Activated CD8-positive, alpha-beta T cell treated with anti-CD3 and anti-CD28 coated beads, Interleukin-2, amount 10 ng/mL, durations not matched to agents 7 days and 5 days (primary cell): ENCODE results near the gene FAM216A. TPM values are rescaled to one million over a fixed set of nuclear protein-coding genes. Genes with fewer than 3 reads are reported as not detected.
A peak's percentile ranks its signal among the peaks of the same experiment; 100 is the strongest.
"Not testable (repeated sequence)": the region's sequence is repeated elsewhere in the genome, so short reads cannot be mapped to it uniquely, and the experiment has no call there.

ENCODE experiments used
- ATAC-seq: fragments of 150-1000 bp; cut with Tn5 transposase; one replicate; pipeline ENCODE4 v1.10.0; 2021; ENCODE audit warnings: moderate library complexity
- CTCF ChIA-PET: fragments of 350-600 bp; sonication (Branson Sonifier 250); formaldehyde crosslinking; loops from one replicate; lab custom pipeline; 2021; ENCODE audit warnings: antibody characterized with exemption; lab: Charles Lee
- POLR2A ChIA-PET: fragments of 350-600 bp; sonication (Branson Sonifier 250); formaldehyde crosslinking; loops from one replicate; lab custom pipeline; 2021; ENCODE audit warnings: antibody characterized with exemption; lab: Charles Lee
- DNase-seq: peaks from one replicate; pipeline ENCODE4 v3.0.0-alpha.2; 2020
- H3K27ac Mint-ChIP-seq: one replicate; pipeline ENCODE4 v1.8.0; 2021; ENCODE audit warnings: mild to moderate bottlenecking, mixed read lengths
- H3K27me3 Mint-ChIP-seq: one replicate; pipeline ENCODE4 v1.8.0; 2021; ENCODE audit warnings: low read depth, mixed read lengths
- H3K36me3 Mint-ChIP-seq: one replicate; pipeline ENCODE4 v1.8.0; 2021; ENCODE audit warnings: low read depth, mixed read lengths
- H3K4me1 Mint-ChIP-seq: one replicate; pipeline ENCODE4 v1.8.0; 2021; ENCODE audit warnings: low read depth, mixed read lengths
- H3K4me3 Mint-ChIP-seq: one replicate; pipeline ENCODE4 v1.8.0; 2021; ENCODE audit warnings: mild to moderate bottlenecking, mixed read lengths
- H3K9me3 Mint-ChIP-seq: one replicate; pipeline ENCODE4 v1.8.0; 2022; ENCODE audit warnings: mixed read lengths; ENCODE audit not compliant: insufficient read depth
- total RNA-seq, 2 experiments: library from RNA; stranded (reverse); gene quantifications; one replicate each; pipeline ENCODE4 v1.2.3, GENCODE V29; 2021

FAM216A gene
- total RNA-seq, 2 experiments from 2014 or later, result 20.5 to 22.9 TPM

- H3K27me3 Mint-ChIP-seq, result no peaks in the 10 kb centered on the region
- ATAC-seq (no peak), DNase-seq (no peak)
- CTCF ChIA-PET, result interaction anchor here (0.7 to 19.2 kb wide), 3 partner anchors 29 to 103 kb away, joined by 3 to 266 read pairs (median 70); partner anchors contain the start of genes FAM216A and GPN3
- POLR2A ChIA-PET, result interaction anchor here (1.5 to 5.1 kb wide), 2 partner anchors 30 to 49 kb away, joined by 4 to 42 read pairs; partner anchors contain the start of genes ARPC3, FAM216A and GPN3
- H3K36me3 Mint-ChIP-seq, result peaks cover 56% of the 10 kb centered on the region
- peaks cover 47% of the 10 kb centered on the region for H3K4me1 Mint-ChIP-seq
- H3K4me3 Mint-ChIP-seq, result peak overlapping the region; percentile 54
- peaks cover 3% of the 10 kb centered on the region for H3K9me3 Mint-ChIP-seq
- peak overlapping the region; percentile 50 for H3K27ac Mint-ChIP-seq
These were observed 30.5 kb downstream of the FAM216A start for GRCh38 chr12:110498984-110499706.

DNA sequence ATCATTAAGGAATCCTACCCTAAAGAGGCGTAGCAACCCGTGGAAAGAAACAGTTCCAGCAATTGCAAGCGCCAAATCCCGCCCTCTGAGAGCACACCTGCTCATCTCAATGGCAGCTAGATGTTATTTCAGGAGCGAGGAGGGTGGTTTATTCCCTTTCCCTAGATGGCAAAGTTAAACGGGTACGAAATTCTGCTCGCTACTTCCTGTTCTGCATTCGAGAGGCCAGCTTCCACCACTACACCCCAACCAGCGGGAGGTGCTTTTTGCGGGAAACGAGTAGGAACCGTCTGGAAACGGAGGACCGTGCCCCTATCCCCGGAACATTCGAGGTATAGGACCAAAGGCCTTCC is 32.7 kb downstream of the FAM216A start:
- peak overlapping the region; percentile 97 for H3K4me3 Mint-ChIP-seq
- peaks cover 3% of the 10 kb centered on the region for H3K9me3 Mint-ChIP-seq
- ChIA-PET CTCF (interaction anchor here (1.0 to 19.2 kb wide), 8 partner anchors 11 to 101 kb away, joined by 3 to 266 read pairs (median 6); partner anchors contain the start of genes ARPC3, FAM216A and GPN3), POLR2A (interaction anchor here (0.6 to 5.1 kb wide), 10 partner anchors 9 to 105 kb away, joined by 3 to 42 read pairs (median 6); partner anchors contain the start of genes ARPC3, FAM216A and GPN3)
- H3K4me1 Mint-ChIP-seq, result peaks cover 43% of the 10 kb centered on the region
- no peak for ATAC-seq
- no peak for DNase-seq
- H3K27ac Mint-ChIP-seq, result peak overlapping the region; percentile 99
- H3K36me3 Mint-ChIP-seq, result peaks cover 45% of the 10 kb centered on the region
- H3K27me3 Mint-ChIP-seq, result no peaks in the 10 kb centered on the region

DNA sequence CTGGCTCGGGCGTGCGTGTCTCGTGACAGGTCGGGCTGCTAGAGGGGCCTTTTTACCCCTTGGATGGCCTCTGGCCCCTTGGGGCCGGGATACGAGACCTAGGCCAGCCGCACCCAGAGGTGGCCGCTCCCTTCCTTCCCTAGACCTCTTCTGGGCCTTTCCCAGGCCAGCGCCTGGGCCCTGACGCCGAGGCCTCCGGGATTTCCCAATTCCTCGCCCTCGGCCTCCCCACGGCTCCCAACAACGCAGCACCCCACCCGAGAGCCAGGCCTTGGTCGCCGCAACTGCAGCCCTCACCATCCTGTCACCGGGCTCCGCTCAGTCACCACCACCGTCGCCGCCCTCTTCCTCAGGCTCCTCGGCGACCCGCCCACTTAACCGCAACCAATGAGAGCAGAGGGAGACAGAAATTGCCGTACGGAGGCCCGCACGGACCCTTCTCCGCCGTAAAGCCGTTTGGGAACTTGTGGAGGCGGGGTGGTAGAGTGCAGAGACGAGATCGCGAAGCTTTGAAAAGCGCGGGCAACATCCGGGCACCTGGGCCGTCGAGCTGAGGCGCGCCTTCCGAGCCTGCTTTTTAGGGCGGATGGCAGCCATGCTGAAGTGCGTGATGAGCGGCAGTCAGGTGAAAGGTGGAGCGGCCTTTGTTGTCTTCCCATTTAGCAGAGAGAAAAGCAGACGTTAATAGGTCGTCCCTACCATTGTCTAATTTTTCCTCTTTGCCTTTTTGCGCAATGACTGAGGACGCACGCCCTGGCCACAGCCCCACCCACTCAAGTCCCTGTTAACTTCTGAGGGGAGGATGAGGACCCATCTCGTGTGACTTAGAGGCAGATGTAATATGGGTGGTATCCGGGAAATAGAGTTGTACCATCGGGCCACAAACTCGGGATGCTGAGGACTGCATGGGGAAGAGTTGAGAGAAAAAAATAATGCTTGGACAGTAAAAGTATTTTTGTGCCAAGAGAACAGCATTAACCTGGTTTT is 33.4 kb downstream of the FAM216A start, which contains the start of the genes RAD9B and VPS29:
Gene RAD9B (plus strand): TSS at position 580 of the 987 bp plus-strand sequence. CDS start 7 bp downstream, at position 587.
Gene VPS29 (minus strand): TSS at position 360 of the 987 bp plus-strand sequence. CDS start 60 bp downstream, at position 300.
- H3K4me3 Mint-ChIP-seq, result peak within 1 kb of the TSS; percentile 97
- peaks cover 40% of the 10 kb centered on the region for H3K4me1 Mint-ChIP-seq
- POLR2A ChIA-PET, result interaction anchor here (0.6 to 5.1 kb wide), 21 partner anchors 8 to 191 kb away, joined by 3 to 42 read pairs (median 3); partner anchors contain the start of genes ARPC3, FAM216A and GPN3
- ATAC-seq (peak; percentile 98), DNase-seq (peak; percentile 100)
- H3K36me3 Mint-ChIP-seq, result peaks cover 45% of the 10 kb centered on the region
- H3K27ac Mint-ChIP-seq, result peak within 1 kb of the TSS; percentile 99
- peaks cover 3% of the 10 kb centered on the region for H3K9me3 Mint-ChIP-seq
- no peaks in the 10 kb centered on the region for H3K27me3 Mint-ChIP-seq
- CTCF ChIA-PET, result interaction anchor here (1.2 to 19.2 kb wide), 5 partner anchors 9 to 100 kb away, joined by 3 to 266 read pairs (median 19); partner anchors contain the start of genes ARPC3, FAM216A and GPN3

- H3K27ac Mint-ChIP-seq, result peak overlapping the region; percentile 99
- ChIA-PET POLR2A (interaction anchor here (0.6 to 5.1 kb wide), 3 partner anchors 35 to 215 kb away, joined by 6 to 42 read pairs (median 28); partner anchors contain the start of genes ARPC3, FAM216A and GPN3), CTCF (interaction anchor here (0.7 to 19.2 kb wide), 5 partner anchors 10 to 99 kb away, joined by 3 to 266 read pairs (median 13); partner anchors contain the start of genes ARPC3, FAM216A and GPN3)
- H3K4me3 Mint-ChIP-seq, result peak overlapping the region; percentile 9
- no peak for ATAC-seq
- H3K9me3 Mint-ChIP-seq, result peaks cover 3% of the 10 kb centered on the region
- DNase-seq, result no peak
- peaks cover 41% of the 10 kb centered on the region for H3K36me3 Mint-ChIP-seq
- H3K27me3 Mint-ChIP-seq, result no peaks in the 10 kb centered on the region
- H3K4me1 Mint-ChIP-seq, result peaks cover 36% of the 10 kb centered on the region
These were observed 34.8 kb downstream of the FAM216A start for GRCh38 chr12:110503432-110503831.

DNA sequence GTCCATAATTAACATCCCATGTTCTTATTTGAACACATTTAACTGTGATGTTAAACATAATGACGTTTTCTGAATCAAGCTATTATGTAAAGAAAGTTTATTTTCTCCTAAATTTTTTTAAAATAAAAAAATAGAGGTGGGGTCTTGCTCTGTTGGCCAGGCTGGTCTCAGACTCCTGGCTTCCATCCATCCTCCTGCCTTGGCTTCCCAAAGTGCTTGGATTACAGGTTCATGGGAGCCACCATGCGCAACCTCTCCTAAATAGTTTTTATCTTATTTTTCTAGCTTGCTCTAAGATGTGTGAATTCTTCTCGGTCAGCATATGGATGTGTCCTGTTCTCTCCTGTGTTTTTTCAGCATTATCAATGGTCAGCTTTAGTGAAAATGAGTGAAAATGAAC is 36.7 kb downstream of the FAM216A start:
- H3K27ac Mint-ChIP-seq, result no peak overlapping the region
- POLR2A ChIA-PET, result no interaction called here
- peaks cover 22% of the 10 kb centered on the region for H3K4me1 Mint-ChIP-seq

GRCh38 chr12:110508071-110508586 is 39.5 kb downstream of the FAM216A start:
- no peaks in the 10 kb centered on the region for H3K9me3 Mint-ChIP-seq
- CTCF ChIA-PET, result interaction anchor here (1.0 to 19.2 kb wide), 4 partner anchors 36 to 94 kb away, joined by 3 to 266 read pairs (median 8); partner anchors contain the start of genes FAM216A and GPN3
- POLR2A ChIA-PET, result no interaction called here
- H3K27ac Mint-ChIP-seq, result no peak overlapping the region
- ATAC-seq (no peak), DNase-seq (no peak)
- H3K36me3 Mint-ChIP-seq, result peaks cover 6% of the 10 kb centered on the region
- H3K4me3 Mint-ChIP-seq, result no peak overlapping the region
- peaks cover 9% of the 10 kb centered on the region for H3K27me3 Mint-ChIP-seq
- peaks cover 4% of the 10 kb centered on the region for H3K4me1 Mint-ChIP-seq

More for the DNA sequence above, 36.7 kb downstream of the FAM216A start:
- Mint-ChIP-seq H3K9me3 (peaks cover 3% of the 10 kb centered on the region), H3K4me3 (no peak overlapping the region), H3K36me3 (peaks cover 27% of the 10 kb centered on the region), H3K27me3 (peaks cover 3% of the 10 kb centered on the region)
- ATAC-seq, result no peak
- DNase-seq, result no peak
- CTCF ChIA-PET, result interaction anchor here (19.2 kb wide), 1 partner anchor 97 kb away, joined by 266 read pairs; no protein-coding TSS in a partner anchor

DNA sequence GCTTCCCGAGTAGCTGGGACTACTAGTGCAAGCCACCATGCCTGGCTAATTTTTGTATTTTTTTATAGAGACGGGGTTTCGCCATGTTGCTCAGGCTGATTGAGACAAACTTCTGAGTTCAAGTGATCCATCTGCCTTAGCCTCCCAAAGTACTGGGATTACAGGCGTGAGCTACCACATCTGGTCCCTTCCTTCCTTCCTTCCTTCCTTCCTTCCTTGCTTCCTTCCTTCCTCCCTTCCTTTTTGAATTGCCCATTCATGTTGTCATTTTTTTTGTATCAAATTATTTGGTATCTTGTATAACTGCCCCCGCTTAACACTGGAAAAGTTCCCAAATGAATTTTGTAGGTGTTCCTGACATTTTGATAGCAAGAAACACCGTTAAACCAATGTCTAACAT is 45.2 kb downstream of the FAM216A start:
- Mint-ChIP-seq H3K4me3 (no peak overlapping the region), H3K27ac (no peak overlapping the region), H3K27me3 (peaks cover 11% of the 10 kb centered on the region), H3K9me3 (no peaks in the 10 kb centered on the region), H3K36me3 (no peaks in the 10 kb centered on the region), H3K4me1 (peaks cover 2% of the 10 kb centered on the region)
- POLR2A ChIA-PET, result interaction anchor here (0.6 kb wide), 2 partner anchors 36 to 46 kb away, joined by 3 read pairs; partner anchors contain the start of genes FAM216A and GPN3
- CTCF ChIA-PET, result interaction anchor here (1.1 to 19.2 kb wide), 11 partner anchors 10 to 314 kb away, joined by 3 to 266 read pairs (median 4); partner anchors contain the start of genes ARPC3 and TCTN1
- ATAC-seq, result no peak
- no peak for DNase-seq

DNA sequence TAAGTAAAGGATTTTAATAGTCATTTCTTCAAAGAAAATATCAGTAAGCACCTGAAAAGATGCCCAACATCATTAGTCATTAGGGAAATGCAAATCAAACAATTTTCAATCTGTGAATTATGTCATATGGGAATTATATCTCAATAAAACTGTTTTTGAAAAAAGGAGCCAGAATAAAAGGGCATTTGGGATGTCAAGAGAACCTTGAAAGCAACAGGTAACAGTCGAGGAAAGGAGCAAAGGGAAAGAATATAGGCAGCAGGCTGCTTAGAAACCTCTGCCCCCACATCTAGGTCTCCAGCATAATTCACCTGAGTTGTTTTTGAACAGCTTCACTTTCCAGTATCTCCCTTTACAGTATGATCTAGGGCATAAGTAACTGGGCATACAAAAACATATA is 45.7 kb downstream of the FAM216A start:
- ATAC-seq, result no peak
- ChIA-PET CTCF (interaction anchor here (1.2 to 19.2 kb wide), 5 partner anchors 11 to 184 kb away, joined by 3 to 266 read pairs (median 13); partner anchors contain the start of gene ARPC3), POLR2A (no interaction called here)
- Mint-ChIP-seq H3K4me3 (no peak overlapping the region), H3K4me1 (peaks cover 2% of the 10 kb centered on the region), H3K9me3 (no peaks in the 10 kb centered on the region), H3K36me3 (no peaks in the 10 kb centered on the region), H3K27ac (no peak overlapping the region), H3K27me3 (peaks cover 11% of the 10 kb centered on the region)
- DNase-seq, result no peak

GRCh38 chr12:110516995-110517394 is 48.4 kb downstream of the FAM216A start:
- H3K4me3 Mint-ChIP-seq, result no peak overlapping the region
- DNase-seq (no peak), ATAC-seq (no peak)
- no peak overlapping the region for H3K27ac Mint-ChIP-seq
- peaks cover 2% of the 10 kb centered on the region for H3K27me3 Mint-ChIP-seq
- H3K36me3 Mint-ChIP-seq, result no peaks in the 10 kb centered on the region
- H3K4me1 Mint-ChIP-seq, result peaks cover 2% of the 10 kb centered on the region
- POLR2A ChIA-PET, result no interaction called here
- no peaks in the 10 kb centered on the region for H3K9me3 Mint-ChIP-seq
- CTCF ChIA-PET, result interaction anchor here (4.7 kb wide), 1 partner anchor 85 kb away, joined by 29 read pairs; no protein-coding TSS in a partner anchor

DNA sequence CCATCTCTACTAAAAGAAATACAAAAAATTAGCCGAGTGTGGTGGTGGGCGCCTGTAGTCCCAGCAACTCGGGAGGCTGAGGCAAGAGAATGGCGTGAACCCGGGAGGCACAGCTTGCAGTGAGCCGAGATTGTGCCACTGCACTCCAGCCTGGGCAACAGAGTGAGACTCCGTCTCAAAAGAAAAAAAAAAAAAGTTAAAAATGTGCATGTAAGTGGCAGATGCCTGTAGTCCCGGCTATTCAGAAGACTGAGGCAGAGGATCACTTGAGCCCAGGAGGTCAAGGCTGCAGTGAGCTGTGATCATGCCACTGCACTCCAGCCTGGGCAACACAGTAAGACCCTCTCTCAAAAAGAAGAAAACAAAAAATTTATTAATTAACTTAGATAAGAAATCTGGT is 49.4 kb downstream of the FAM216A start:
- CTCF ChIA-PET, result interaction anchor here (0.7 to 4.7 kb wide), 2 partner anchors 19 to 84 kb away, joined by 3 to 29 read pairs; no protein-coding TSS in a partner anchor
- DNase-seq, H3K27me3 Mint-ChIP-seq, H3K9me3 Mint-ChIP-seq, POLR2A ChIA-PET, H3K36me3 Mint-ChIP-seq, H3K4me1 Mint-ChIP-seq, H3K27ac Mint-ChIP-seq, H3K4me3 Mint-ChIP-seq, ATAC-seq: not testable (repeated sequence)
